Mesothelial cell of epicardium (in vitro differentiated cells): ENCODE measurements around the gene BLACAT1. TPM values are rescaled to one million over a fixed set of nuclear protein-coding genes. Genes with fewer than 3 reads are reported as not detected.

Experiments
- DNase-seq, 2 experiments: peaks; one replicate each; pipeline ENCODE4 v3.0.0; 2021; ENCODE audit warnings: low spot score in 2 of 2; ENCODE audit not compliant: unreplicated experiment in 2 of 2
- H3K27ac Mint-ChIP-seq: 2 replicates; pipeline ENCODE4 v1.8.0; 2021; ENCODE audit warnings: mixed read lengths
- H3K27me3 Mint-ChIP-seq: 2 replicates; pipeline ENCODE4 v1.8.0; 2021; ENCODE audit warnings: low read depth, mixed read lengths
- H3K36me3 Mint-ChIP-seq: 2 replicates; pipeline ENCODE4 v1.8.0; 2021; ENCODE audit warnings: mixed read lengths
- H3K4me1 Mint-ChIP-seq: 2 replicates; pipeline ENCODE4 v1.8.0; 2021; ENCODE audit warnings: mixed read lengths
- H3K4me3 Mint-ChIP-seq: 2 replicates; pipeline ENCODE4 v1.8.0; 2021; ENCODE audit warnings: mild to moderate bottlenecking, moderate library complexity, mixed read lengths
- H3K9me3 Mint-ChIP-seq: 2 replicates; pipeline ENCODE4 v1.8.0; 2021; ENCODE audit warnings: mixed read lengths
- CTCF ChIP-seq: fragments of 200-600 bp; sonication (generic); IDR thresholded peaks from one replicate; pipeline ENCODE4 v1.5.0; 2021; ENCODE audit warnings: antibody characterized with exemption; ENCODE audit not compliant: unreplicated experiment
- total RNA-seq: library from RNA; stranded (reverse); gene quantifications from 3 replicates; pipeline ENCODE4 v1.2.1, GENCODE V29; 2021

The BLACAT1 gene
- total RNA-seq, 1 donor from 2014 or later, result 0.74 TPM

GRCh38 chr1:205456383-205456867 lies 580 bp upstream of the BLACAT1 start:
- no peak for DNase-seq
- Mint-ChIP-seq H3K4me3 (peak overlapping the region; percentile 63), H3K9me3 (no peaks in the 10 kb centered on the region), H3K27me3 (peaks cover 91% of the 10 kb centered on the region), H3K36me3 (no peaks in the 10 kb centered on the region), H3K4me1 (peaks cover 23% of the 10 kb centered on the region), H3K27ac (no peak overlapping the region)
- no peak for TF ChIP-seq CTCF

DNA sequence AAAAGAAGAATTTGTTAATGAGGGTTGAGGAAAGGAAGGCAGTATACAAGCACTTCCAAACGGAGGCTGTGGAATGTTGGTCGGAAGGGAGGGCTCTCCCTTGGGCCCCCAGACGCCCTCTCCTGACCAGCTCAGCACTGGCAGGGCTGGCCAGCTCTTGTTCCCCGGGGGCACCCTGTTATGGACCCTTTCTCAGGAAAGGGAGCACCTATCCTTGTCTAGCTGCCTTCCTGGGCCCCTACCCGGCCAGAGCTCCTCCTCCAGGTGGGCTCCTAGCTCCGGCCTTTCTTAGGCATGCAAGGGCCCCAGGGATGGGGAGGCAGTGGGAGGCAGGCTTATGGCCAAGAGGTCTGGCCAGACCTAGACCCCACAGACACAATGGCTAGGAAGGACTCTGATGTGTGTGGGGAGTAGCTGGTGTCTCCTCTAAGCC lies 926 bp downstream of the BLACAT1 start:
- peaks cover 38% of the 10 kb centered on the region for H3K4me1 Mint-ChIP-seq
- no peaks in the 10 kb centered on the region for H3K36me3 Mint-ChIP-seq
- H3K27me3 Mint-ChIP-seq, result peaks cover 82% of the 10 kb centered on the region
- no peak for TF ChIP-seq CTCF
- no peaks in the 10 kb centered on the region for H3K9me3 Mint-ChIP-seq
- no peak overlapping the region for H3K4me3 Mint-ChIP-seq
- DNase-seq, result no peak
- no peak overlapping the region for H3K27ac Mint-ChIP-seq

DNA sequence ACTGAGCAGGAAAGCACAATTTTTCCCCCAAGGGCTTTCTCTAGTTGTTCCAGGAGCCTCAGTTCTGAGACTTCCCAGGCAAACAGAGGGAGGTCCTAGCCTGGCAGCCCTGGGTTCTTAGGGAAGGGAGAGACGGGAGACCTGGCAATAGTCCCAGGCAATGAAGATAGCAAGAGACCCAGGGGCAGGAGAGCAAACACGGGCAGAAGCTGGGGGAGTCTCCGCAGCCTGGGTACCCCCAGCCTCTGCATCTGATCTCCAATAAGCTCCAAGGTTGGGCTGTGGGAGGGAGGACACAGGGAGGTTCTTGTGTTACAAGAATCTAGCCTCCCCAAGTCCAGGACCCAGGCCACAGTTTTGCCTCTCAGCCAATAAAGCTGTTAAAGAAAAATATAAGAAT lies 2.4 kb downstream of the BLACAT1 start:
- Mint-ChIP-seq H3K27me3 (peaks cover 69% of the 10 kb centered on the region), H3K9me3 (no peaks in the 10 kb centered on the region), H3K4me3 (no peak overlapping the region)

GRCh38 chr1:205452933-205453332 lies 2.9 kb downstream of the BLACAT1 start:
- TF ChIP-seq CTCF, result no peak
- H3K4me1 Mint-ChIP-seq, result peaks cover 55% of the 10 kb centered on the region
- H3K27ac Mint-ChIP-seq, result no peak overlapping the region
- no peaks in the 10 kb centered on the region for H3K9me3 Mint-ChIP-seq
- peaks cover 63% of the 10 kb centered on the region for H3K27me3 Mint-ChIP-seq
- H3K4me3 Mint-ChIP-seq, result no peak overlapping the region
- no peak for DNase-seq
- H3K36me3 Mint-ChIP-seq, result no peaks in the 10 kb centered on the region

More for the DNA sequence above, 2.4 kb downstream of the BLACAT1 start:
- no peak for DNase-seq
- Mint-ChIP-seq H3K27ac (no peak overlapping the region), H3K36me3 (no peaks in the 10 kb centered on the region), H3K4me1 (peaks cover 51% of the 10 kb centered on the region)
- TF ChIP-seq CTCF, result no peak

DNA sequence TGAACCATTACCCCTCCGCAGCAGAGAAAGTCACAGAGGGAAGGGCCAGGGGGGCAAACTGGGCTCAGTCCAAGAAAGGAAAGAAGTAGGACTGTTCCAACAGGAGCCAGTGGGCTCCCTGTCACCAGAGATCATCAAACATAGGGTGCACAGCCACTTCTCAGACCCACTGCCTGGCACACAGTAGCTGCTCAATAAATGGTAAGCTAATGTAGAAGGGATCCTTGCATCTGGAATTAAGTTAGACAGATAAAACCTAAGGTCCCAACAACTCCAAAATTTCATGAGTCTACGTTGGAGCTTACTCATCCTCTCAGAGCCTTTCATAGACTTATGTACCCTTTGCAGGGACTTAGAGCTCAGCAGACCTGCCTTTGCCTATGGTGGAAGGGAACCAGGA lies 3.5 kb downstream of the BLACAT1 start:
- H3K27me3 Mint-ChIP-seq, result peaks cover 58% of the 10 kb centered on the region
- H3K27ac Mint-ChIP-seq, result no peak overlapping the region
- no peak for DNase-seq
- H3K36me3 Mint-ChIP-seq, result no peaks in the 10 kb centered on the region
- no peaks in the 10 kb centered on the region for H3K9me3 Mint-ChIP-seq
- peaks cover 57% of the 10 kb centered on the region for H3K4me1 Mint-ChIP-seq
- TF ChIP-seq CTCF, result no peak
- H3K4me3 Mint-ChIP-seq, result no peak overlapping the region

GRCh38 chr1:205451759-205452164 lies 4.1 kb downstream of the BLACAT1 start:
- H3K27ac Mint-ChIP-seq, result no peak overlapping the region
- no peak for DNase-seq
- no peak for TF ChIP-seq CTCF
- no peaks in the 10 kb centered on the region for H3K9me3 Mint-ChIP-seq
- H3K4me3 Mint-ChIP-seq, result no peak overlapping the region
- peaks cover 62% of the 10 kb centered on the region for H3K4me1 Mint-ChIP-seq
- H3K36me3 Mint-ChIP-seq, result no peaks in the 10 kb centered on the region
- H3K27me3 Mint-ChIP-seq, result peaks cover 52% of the 10 kb centered on the region
